ENCODE results near the gene PTPN1.
"Not testable (repeated sequence)": the region's sequence is repeated elsewhere in the genome, so short reads cannot be mapped to it uniquely, and the experiment has no call there.

Gene PTPN1

GRCh38 chr20:50509923-50510705 is at the start of gene PTPN1:
TSS of gene PTPN1 (plus strand) at chr20:50510383. CDS start at chr20:50510528, 145 bp downstream.
- DNase-seq = peak; percentile 98 to 99

GRCh38 chr20:50460608-50461267 is 49.4 kb upstream of the PTPN1 start:
- peak; percentile 42 to 79 for DNase-seq

GRCh38 chr20:50462093-50462690 is 48.0 kb upstream of the PTPN1 start:
- no peak for DNase-seq

GRCh38 chr20:50464026-50464724 is 46.0 kb upstream of the PTPN1 start:
- DNase-seq = peak in 1 of 2 experiments; percentile 65

- DNase-seq = no peak
Observed at GRCh38 chr20:50464725-50465650, 45.2 kb upstream of the PTPN1 start.

- peak in 1 of 2 experiments; percentile 36 for DNase-seq
Observed at GRCh38 chr20:50467174-50467573, 43.0 kb upstream of the PTPN1 start.

GRCh38 chr20:50467718-50468356 is 42.3 kb upstream of the PTPN1 start:
- peak; percentile 76 to 90 for DNase-seq

GRCh38 chr20:50468378-50468798 is 41.8 kb upstream of the PTPN1 start:
- no peak for DNase-seq

- peak; percentile 58 to 93 for DNase-seq
Observed at GRCh38 chr20:50469176-50469723, 40.9 kb upstream of the PTPN1 start.

- DNase-seq = no peak
Observed at GRCh38 chr20:50469796-50470195, 40.4 kb upstream of the PTPN1 start.

- DNase-seq = no peak
Observed at GRCh38 chr20:50470264-50470858, 39.8 kb upstream of the PTPN1 start.

- no peak for DNase-seq
Observed at GRCh38 chr20:50471231-50471630, 39.0 kb upstream of the PTPN1 start.

GRCh38 chr20:50472693-50473664 is 37.2 kb upstream of the PTPN1 start:
- DNase-seq = no peak

GRCh38 chr20:50474356-50474755 is 35.8 kb upstream of the PTPN1 start:
- not testable (repeated sequence) for DNase-seq

- no peak for DNase-seq
Observed at GRCh38 chr20:50475681-50476292, 34.4 kb upstream of the PTPN1 start.

GRCh38 chr20:50477239-50477872 is 32.8 kb upstream of the PTPN1 start:
- DNase-seq = peak in 1 of 2 experiments; percentile 66

GRCh38 chr20:50478162-50478990 is 31.8 kb upstream of the PTPN1 start:
- DNase-seq = peak in 1 of 2 experiments; percentile 74

- DNase-seq = no peak
Observed at GRCh38 chr20:50481741-50482140, 28.4 kb upstream of the PTPN1 start.

All from NCI-H446 (cell line).